ENCODE measurements around the gene PCGF6.
"Not testable (repeated sequence)": the region's sequence is repeated elsewhere in the genome, so short reads cannot be mapped to it uniquely, and the experiment has no call there.

DNA sequence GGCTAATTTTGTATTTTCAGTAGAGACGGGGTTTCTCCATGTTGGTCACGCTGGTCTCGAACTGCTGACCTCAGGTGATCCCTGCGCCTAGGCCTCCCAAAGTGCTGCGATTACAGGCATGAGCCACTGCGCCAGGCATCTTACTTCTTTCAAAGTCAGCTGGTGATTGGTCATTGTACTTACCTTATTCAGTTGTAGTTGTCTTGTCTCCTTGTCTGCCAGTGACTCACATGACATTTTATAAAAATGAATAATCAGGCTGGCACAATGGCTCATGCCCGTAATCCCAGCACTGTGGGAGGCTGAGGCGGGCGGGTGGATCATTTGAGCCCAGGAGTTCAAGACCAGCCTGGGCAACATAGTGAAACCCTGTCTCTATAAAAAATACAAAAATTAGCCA, 9.9 kb upstream of the PCGF6 start:
- TF ChIP-seq, protein P1, sequence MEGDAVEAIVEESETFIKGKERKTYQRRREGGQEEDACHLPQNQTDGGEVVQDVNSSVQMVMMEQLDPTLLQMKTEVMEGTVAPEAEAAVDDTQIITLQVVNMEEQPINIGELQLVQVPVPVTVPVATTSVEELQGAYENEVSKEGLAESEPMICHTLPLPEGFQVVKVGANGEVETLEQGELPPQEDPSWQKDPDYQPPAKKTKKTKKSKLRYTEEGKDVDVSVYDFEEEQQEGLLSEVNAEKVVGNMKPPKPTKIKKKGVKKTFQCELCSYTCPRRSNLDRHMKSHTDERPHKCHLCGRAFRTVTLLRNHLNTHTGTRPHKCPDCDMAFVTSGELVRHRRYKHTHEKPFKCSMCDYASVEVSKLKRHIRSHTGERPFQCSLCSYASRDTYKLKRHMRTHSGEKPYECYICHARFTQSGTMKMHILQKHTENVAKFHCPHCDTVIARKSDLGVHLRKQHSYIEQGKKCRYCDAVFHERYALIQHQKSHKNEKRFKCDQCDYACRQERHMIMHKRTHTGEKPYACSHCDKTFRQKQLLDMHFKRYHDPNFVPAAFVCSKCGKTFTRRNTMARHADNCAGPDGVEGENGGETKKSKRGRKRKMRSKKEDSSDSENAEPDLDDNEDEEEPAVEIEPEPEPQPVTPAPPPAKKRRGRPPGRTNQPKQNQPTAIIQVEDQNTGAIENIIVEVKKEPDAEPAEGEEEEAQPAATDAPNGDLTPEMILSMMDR (IDR thresholded peaks at IDR 0.05), result not testable (repeated sequence)
- not testable (repeated sequence) for TF ChIP-seq EZH2 (IDR thresholded peaks at IDR 0.05; ENCODE audit: borderline replicate concordance, insufficient read depth, low read depth, low read length, poor library complexity, severe bottlenecking)

Measured in B cell (primary cell).